Prostate gland (tissue), 2 donors: ENCODE results near the gene DNAI4.

ENCODE experiments used
- POLR2A ChIP-seq: fragments of 450-650 bp; IDR thresholded peaks from one replicate; pipeline ENCODE4 v1.6.1; 2016; ENCODE audit warnings: antibody characterized with exemption, mild to moderate bottlenecking
- TF ChIP-seq, protein P1 (sequence below), 4 experiments: fragments of 200-600 bp in 2 of 4; fragments of 450-650 bp in 2 of 4; sonication (generic) in 2 of 4; IDR thresholded peaks; 1 replicate in 3 of 4; 2 replicates in 1 of 4; pipeline ENCODE4 v1.5.1; 2016 to 2019; ENCODE audit warnings: antibody characterized with exemption in 4 of 4, mild to moderate bottlenecking in 2 of 4, moderate library complexity in 2 of 4

DNA sequence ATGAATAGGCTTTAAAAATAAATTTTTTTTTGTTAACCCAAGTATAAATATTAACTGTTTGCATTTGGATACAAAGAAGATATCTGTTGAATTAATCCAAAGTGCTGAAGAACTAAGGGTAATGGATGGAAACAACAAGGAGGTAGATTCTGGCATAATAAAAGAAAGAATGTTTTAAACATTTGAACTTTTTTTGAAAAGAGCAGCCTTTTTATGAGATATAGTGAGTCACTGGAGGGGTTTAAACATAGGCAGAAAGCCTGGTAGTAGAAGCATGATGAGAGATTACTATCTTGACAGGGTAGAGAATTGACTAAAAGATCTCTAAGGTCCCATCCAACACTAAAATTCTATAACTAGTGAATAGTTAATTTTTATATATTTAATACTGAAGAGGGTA, 2.9 kb upstream of the DNAI4 start:
- TF ChIP-seq, protein P1, sequence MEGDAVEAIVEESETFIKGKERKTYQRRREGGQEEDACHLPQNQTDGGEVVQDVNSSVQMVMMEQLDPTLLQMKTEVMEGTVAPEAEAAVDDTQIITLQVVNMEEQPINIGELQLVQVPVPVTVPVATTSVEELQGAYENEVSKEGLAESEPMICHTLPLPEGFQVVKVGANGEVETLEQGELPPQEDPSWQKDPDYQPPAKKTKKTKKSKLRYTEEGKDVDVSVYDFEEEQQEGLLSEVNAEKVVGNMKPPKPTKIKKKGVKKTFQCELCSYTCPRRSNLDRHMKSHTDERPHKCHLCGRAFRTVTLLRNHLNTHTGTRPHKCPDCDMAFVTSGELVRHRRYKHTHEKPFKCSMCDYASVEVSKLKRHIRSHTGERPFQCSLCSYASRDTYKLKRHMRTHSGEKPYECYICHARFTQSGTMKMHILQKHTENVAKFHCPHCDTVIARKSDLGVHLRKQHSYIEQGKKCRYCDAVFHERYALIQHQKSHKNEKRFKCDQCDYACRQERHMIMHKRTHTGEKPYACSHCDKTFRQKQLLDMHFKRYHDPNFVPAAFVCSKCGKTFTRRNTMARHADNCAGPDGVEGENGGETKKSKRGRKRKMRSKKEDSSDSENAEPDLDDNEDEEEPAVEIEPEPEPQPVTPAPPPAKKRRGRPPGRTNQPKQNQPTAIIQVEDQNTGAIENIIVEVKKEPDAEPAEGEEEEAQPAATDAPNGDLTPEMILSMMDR (IDR thresholded peaks at IDR 0.05), result no peak
- no peak for TF ChIP-seq POLR2A
